Activated naive CD8-positive, alpha-beta T cell treated with anti-CD3 and anti-CD28 coated beads for 36 hours (primary cell): Measurements from ENCODE around the gene ANKRD33B. TPM values are rescaled to one million over a fixed set of nuclear protein-coding genes. Genes with fewer than 3 reads are reported as not detected.
"Not testable (repeated sequence)": the region's sequence is repeated elsewhere in the genome, so short reads cannot be mapped to it uniquely, and the experiment has no call there.

Source experiments
- DNase-seq: peaks from one replicate; pipeline ENCODE4 v3.0.0; 2021
- H3K27ac Mint-ChIP-seq: one replicate; pipeline ENCODE4 v1.8.0; 2022; ENCODE audit warnings: mild to moderate bottlenecking, moderate library complexity, mixed read lengths
- H3K27me3 Mint-ChIP-seq: one replicate; pipeline ENCODE4 v1.8.0; 2022; ENCODE audit warnings: mild to moderate bottlenecking, mixed read lengths
- H3K36me3 Mint-ChIP-seq: one replicate; pipeline ENCODE4 v1.8.0; 2021; ENCODE audit warnings: mild to moderate bottlenecking, mixed read lengths
- H3K4me1 Mint-ChIP-seq: one replicate; pipeline ENCODE4 v1.8.0; 2021; ENCODE audit warnings: mixed read lengths
- H3K4me3 Mint-ChIP-seq: one replicate; pipeline ENCODE4 v1.8.0; 2022; ENCODE audit warnings: mild to moderate bottlenecking, moderate library complexity, mixed read lengths
- H3K9me3 Mint-ChIP-seq: one replicate; pipeline ENCODE4 v1.8.0; 2022; ENCODE audit warnings: mixed read lengths
- total RNA-seq, 2 experiments: library from RNA; stranded (reverse); gene quantifications; one replicate each; pipeline ENCODE4 v1.2.3, GENCODE V29; 2021

The ANKRD33B gene
- total RNA-seq, 2 experiments from 2014 or later, result 9.8 to 10.2 TPM

- Mint-ChIP-seq H3K4me3 (peak overlapping the region; percentile 34), H3K9me3 (no peaks in the 10 kb centered on the region), H3K4me1 (peaks cover 20% of the 10 kb centered on the region), H3K27ac (no peak overlapping the region), H3K27me3 (peaks cover 23% of the 10 kb centered on the region), H3K36me3 (peaks cover 4% of the 10 kb centered on the region)
- no peak for DNase-seq
Observed at GRCh38 chr5:10562201-10563109, 1.4 kb upstream of the ANKRD33B start.

- Mint-ChIP-seq H3K9me3 (no peaks in the 10 kb centered on the region), H3K36me3 (peaks cover 4% of the 10 kb centered on the region), H3K27ac (no peak overlapping the region), H3K27me3 (peaks cover 20% of the 10 kb centered on the region), H3K4me1 (peaks cover 20% of the 10 kb centered on the region), H3K4me3 (peak overlapping the region; percentile 57)
- peak; percentile 68 for DNase-seq
Observed at GRCh38 chr5:10563110-10563944, 543 bp upstream of the ANKRD33B start.

GRCh38 chr5:10564838-10565784 lies 1.2 kb downstream of the ANKRD33B start:
- Mint-ChIP-seq H3K27me3 (peaks cover 20% of the 10 kb centered on the region), H3K4me1 (peaks cover 20% of the 10 kb centered on the region), H3K36me3 (peaks cover 4% of the 10 kb centered on the region), H3K9me3 (no peaks in the 10 kb centered on the region), H3K4me3 (peak overlapping the region; percentile 88), H3K27ac (peak overlapping the region; percentile 73)
- DNase-seq, result peak; percentile 26

- Mint-ChIP-seq H3K9me3 (no peaks in the 10 kb centered on the region), H3K36me3 (peaks cover 4% of the 10 kb centered on the region), H3K4me3 (peak overlapping the region; percentile 88), H3K27me3 (peaks cover 20% of the 10 kb centered on the region), H3K27ac (no peak overlapping the region), H3K4me1 (peaks cover 20% of the 10 kb centered on the region)
- peak; percentile 15 for DNase-seq
Observed at GRCh38 chr5:10565785-10566542, 2.1 kb downstream of the ANKRD33B start.

- H3K9me3 Mint-ChIP-seq, result no peaks in the 10 kb centered on the region
Observed at GRCh38 chr5:10566543-10567068, 2.7 kb downstream of the ANKRD33B start.

GRCh38 chr5:10567121-10567591 lies 3.3 kb downstream of the ANKRD33B start:
- DNase-seq, result no peak
- Mint-ChIP-seq H3K9me3 (no peaks in the 10 kb centered on the region), H3K27me3 (peaks cover 15% of the 10 kb centered on the region), H3K4me1 (peaks cover 19% of the 10 kb centered on the region), H3K27ac (no peak overlapping the region), H3K36me3 (peaks cover 4% of the 10 kb centered on the region), H3K4me3 (no peak overlapping the region)

More at GRCh38 chr5:10566543-10567068, 2.7 kb downstream of the ANKRD33B start:
- DNase-seq, result no peak
- H3K27ac Mint-ChIP-seq, result no peak overlapping the region
- peak overlapping the region; percentile 29 for H3K4me3 Mint-ChIP-seq
- H3K27me3 Mint-ChIP-seq, result peaks cover 17% of the 10 kb centered on the region
- H3K4me1 Mint-ChIP-seq, result peaks cover 20% of the 10 kb centered on the region
- H3K36me3 Mint-ChIP-seq, result peaks cover 4% of the 10 kb centered on the region

GRCh38 chr5:10567781-10568321 lies 4.0 kb downstream of the ANKRD33B start:
- Mint-ChIP-seq H3K27me3 (peaks cover 13% of the 10 kb centered on the region), H3K27ac (no peak overlapping the region), H3K4me3 (no peak overlapping the region), H3K9me3 (no peaks in the 10 kb centered on the region), H3K4me1 (peaks cover 15% of the 10 kb centered on the region), H3K36me3 (peaks cover 4% of the 10 kb centered on the region)
- DNase-seq, result no peak

GRCh38 chr5:10570540-10570939 lies 6.7 kb downstream of the ANKRD33B start:
- not testable (repeated sequence) for H3K36me3 Mint-ChIP-seq, H3K9me3 Mint-ChIP-seq, DNase-seq, H3K4me3 Mint-ChIP-seq, H3K27ac Mint-ChIP-seq, H3K27me3 Mint-ChIP-seq
- peaks cover 13% of the 10 kb centered on the region for H3K4me1 Mint-ChIP-seq

- Mint-ChIP-seq H3K4me3 (no peak overlapping the region), H3K9me3 (no peaks in the 10 kb centered on the region), H3K27me3 (no peaks in the 10 kb centered on the region), H3K4me1 (peaks cover 7% of the 10 kb centered on the region), H3K27ac (no peak overlapping the region), H3K36me3 (peaks cover 5% of the 10 kb centered on the region)
- DNase-seq, result no peak
Observed at GRCh38 chr5:10572451-10572850, 8.6 kb downstream of the ANKRD33B start.

GRCh38 chr5:10573487-10574145 lies 9.7 kb downstream of the ANKRD33B start:
- no peaks in the 10 kb centered on the region for H3K9me3 Mint-ChIP-seq
- no peak overlapping the region for H3K27ac Mint-ChIP-seq
- peaks cover 5% of the 10 kb centered on the region for H3K36me3 Mint-ChIP-seq
- H3K4me1 Mint-ChIP-seq, result peaks cover 18% of the 10 kb centered on the region
- no peak for DNase-seq
- no peaks in the 10 kb centered on the region for H3K27me3 Mint-ChIP-seq
- no peak overlapping the region for H3K4me3 Mint-ChIP-seq

GRCh38 chr5:10574879-10575278 lies 11.0 kb downstream of the ANKRD33B start:
- not testable (repeated sequence) for H3K27ac Mint-ChIP-seq, H3K4me3 Mint-ChIP-seq, H3K9me3 Mint-ChIP-seq, H3K36me3 Mint-ChIP-seq, DNase-seq, H3K27me3 Mint-ChIP-seq
- H3K4me1 Mint-ChIP-seq, result peaks cover 29% of the 10 kb centered on the region

GRCh38 chr5:10576121-10576789 lies 12.4 kb downstream of the ANKRD33B start:
- H3K36me3 Mint-ChIP-seq, result peaks cover 5% of the 10 kb centered on the region
- no peak overlapping the region for H3K27ac Mint-ChIP-seq
- peaks cover 43% of the 10 kb centered on the region for H3K4me1 Mint-ChIP-seq
- no peaks in the 10 kb centered on the region for H3K9me3 Mint-ChIP-seq
- H3K4me3 Mint-ChIP-seq, result no peak overlapping the region
- no peaks in the 10 kb centered on the region for H3K27me3 Mint-ChIP-seq
- DNase-seq, result no peak
